Activated CD4-positive, alpha-beta T cell treated with anti-CD3 and anti-CD28 coated beads, Interleukin-2, amount 10 ng/mL, durations not matched to agents 7 days and 5 days (primary cell): ENCODE data around the gene MYO1G. TPM values are rescaled to one million over a fixed set of nuclear protein-coding genes. Genes with fewer than 3 reads are reported as not detected.

Experiments used
- CTCF ChIA-PET: fragments of 350-600 bp; sonication (Branson Sonifier 250); formaldehyde crosslinking; loops from one replicate; lab custom pipeline; 2021; ENCODE audit warnings: antibody characterized with exemption; lab: Charles Lee
- POLR2A ChIA-PET: fragments of 350-600 bp; sonication (Branson Sonifier 250); formaldehyde crosslinking; loops from one replicate; lab custom pipeline; 2021; ENCODE audit warnings: antibody characterized with exemption; lab: Charles Lee
- DNase-seq: peaks from one replicate; pipeline ENCODE4 v3.0.0-alpha.2; 2020
- H3K27ac Mint-ChIP-seq: one replicate; pipeline ENCODE4 v1.8.0; 2021; ENCODE audit warnings: mild to moderate bottlenecking, moderate library complexity, mixed read lengths
- H3K27me3 Mint-ChIP-seq: one replicate; pipeline ENCODE4 v1.8.0; 2021; ENCODE audit warnings: mixed read lengths
- H3K36me3 Mint-ChIP-seq: one replicate; pipeline ENCODE4 v1.8.0; 2021; ENCODE audit warnings: low read depth, mixed read lengths
- H3K4me1 Mint-ChIP-seq: one replicate; pipeline ENCODE4 v1.8.0; 2021; ENCODE audit warnings: mixed read lengths
- H3K4me3 Mint-ChIP-seq: one replicate; pipeline ENCODE4 v1.8.0; 2021; ENCODE audit warnings: mild to moderate bottlenecking, moderate library complexity, mixed read lengths
- H3K9me3 Mint-ChIP-seq: one replicate; pipeline ENCODE4 v1.8.0; 2021; ENCODE audit warnings: mixed read lengths
- total RNA-seq, 2 experiments: library from RNA; stranded (reverse); gene quantifications; one replicate each; pipeline ENCODE4 v1.2.3, GENCODE V29; 2021

The MYO1G gene
- total RNA-seq, 2 experiments from 2014 or later: 414 to 457 TPM

DNA sequence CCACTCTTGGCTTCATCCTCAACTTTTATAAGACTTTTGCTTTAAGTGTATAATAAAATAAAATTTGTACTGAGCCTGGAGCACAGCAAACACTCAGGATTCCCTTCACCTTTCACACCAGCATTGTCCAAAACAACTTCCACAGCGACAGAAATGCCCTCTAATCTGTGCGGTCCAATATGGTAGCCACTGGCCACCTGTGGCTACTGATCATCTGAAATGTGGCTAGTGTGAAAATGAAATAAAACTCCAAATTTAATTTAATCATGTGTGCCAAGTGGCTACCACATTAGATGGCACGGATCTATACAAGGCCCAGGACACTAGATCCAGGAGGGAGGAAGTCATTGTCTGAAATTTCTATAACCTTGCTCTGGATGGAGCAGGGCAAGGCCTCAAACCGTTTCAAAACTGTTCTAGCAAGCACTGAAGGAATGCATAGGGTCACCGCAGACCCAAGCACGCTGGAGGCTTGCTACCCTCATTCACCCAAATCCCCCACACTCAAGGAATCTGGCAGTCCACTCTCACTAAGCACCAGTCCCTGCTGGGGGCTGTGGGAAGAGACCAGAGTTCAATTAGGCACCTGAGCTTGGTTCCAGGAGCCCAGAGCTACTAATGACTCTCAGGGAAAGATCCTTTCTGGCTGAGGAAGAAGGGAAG, 6.3 kb upstream of the MYO1G start:
- Mint-ChIP-seq H3K9me3 (no peaks in the 10 kb centered on the region), H3K36me3 (peaks cover 58% of the 10 kb centered on the region), H3K4me1 (peaks cover 77% of the 10 kb centered on the region), H3K4me3 (peak overlapping the region; percentile 97), H3K27ac (peak overlapping the region; percentile 99), H3K27me3 (no peaks in the 10 kb centered on the region)
- no peak for DNase-seq
- CTCF ChIA-PET: interaction anchor here (0.6 to 1.0 kb wide), 3 partner anchors 9 to 243 kb away, joined by 3 read pairs; no protein-coding TSS in a partner anchor
- POLR2A ChIA-PET: no interaction called here

DNA sequence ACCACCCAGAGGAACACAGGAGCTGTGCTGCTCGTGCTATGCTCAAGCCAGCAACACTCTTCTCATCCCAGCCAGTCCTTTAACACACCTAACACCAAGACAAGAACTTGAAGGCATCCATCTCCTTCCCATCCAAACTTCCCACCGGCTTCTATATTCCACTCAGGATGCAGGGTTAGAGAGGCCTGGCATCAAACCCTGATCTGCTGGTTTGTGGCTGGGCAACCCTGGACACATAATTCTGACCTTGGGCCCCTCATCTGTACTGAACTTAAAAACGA, 5.6 kb upstream of the MYO1G start:
- ChIA-PET POLR2A (no interaction called here), CTCF (interaction anchor here (1.0 to 1.8 kb wide), 2 partner anchors 8 to 23 kb away, joined by 3 to 4 read pairs; no protein-coding TSS in a partner anchor)
- H3K9me3 Mint-ChIP-seq: no peaks in the 10 kb centered on the region
- H3K27me3 Mint-ChIP-seq: no peaks in the 10 kb centered on the region
- peak overlapping the region; percentile 99 for H3K27ac Mint-ChIP-seq
- H3K36me3 Mint-ChIP-seq: peaks cover 58% of the 10 kb centered on the region
- H3K4me1 Mint-ChIP-seq: peaks cover 84% of the 10 kb centered on the region
- peak overlapping the region; percentile 97 for H3K4me3 Mint-ChIP-seq
- no peak for DNase-seq

DNA sequence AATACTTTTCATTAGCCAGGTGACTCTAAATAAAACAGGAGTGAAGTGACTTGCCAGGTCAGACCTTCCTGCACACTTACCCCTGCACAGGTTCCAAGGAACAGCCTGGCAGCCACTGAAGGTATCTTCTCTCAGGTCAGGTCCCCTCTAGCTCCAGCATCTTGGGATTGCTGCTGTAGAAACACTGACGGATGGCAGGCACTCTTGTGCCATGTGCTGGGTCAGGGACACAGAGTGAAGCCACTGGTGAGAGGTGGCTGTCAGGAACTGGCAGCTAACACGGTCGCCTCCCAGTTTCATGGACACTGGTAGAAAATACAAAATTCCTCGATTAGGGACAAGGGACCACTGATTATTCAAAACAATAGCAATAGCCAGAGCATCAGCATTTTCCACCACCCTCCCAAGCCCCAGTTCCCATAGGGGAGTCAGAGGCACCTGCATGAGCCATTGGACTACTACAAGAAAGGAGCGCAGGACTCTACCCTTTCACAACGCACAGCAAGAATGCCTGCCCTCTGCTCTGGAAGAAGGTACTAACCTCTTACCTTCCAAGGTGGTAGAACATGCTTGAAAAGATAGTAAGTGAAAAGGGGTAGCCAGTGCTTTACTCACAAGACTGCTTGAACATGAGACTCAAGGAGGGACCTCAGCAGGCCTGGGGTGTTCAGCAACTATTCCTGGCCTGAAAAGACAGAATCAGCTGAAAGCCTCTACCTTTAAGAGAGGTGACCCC, 5.1 kb upstream of the MYO1G start:
- H3K4me3 Mint-ChIP-seq: peak overlapping the region; percentile 97
- no peaks in the 10 kb centered on the region for H3K27me3 Mint-ChIP-seq
- no peaks in the 10 kb centered on the region for H3K9me3 Mint-ChIP-seq
- DNase-seq: no peak
- CTCF ChIA-PET: interaction anchor here (0.7 to 3.3 kb wide), 5 partner anchors 9 to 29 kb away, joined by 3 to 15 read pairs (median 4); no protein-coding TSS in a partner anchor
- peak overlapping the region; percentile 99 for H3K27ac Mint-ChIP-seq
- POLR2A ChIA-PET: no interaction called here
- H3K4me1 Mint-ChIP-seq: peaks cover 84% of the 10 kb centered on the region
- peaks cover 58% of the 10 kb centered on the region for H3K36me3 Mint-ChIP-seq

DNA sequence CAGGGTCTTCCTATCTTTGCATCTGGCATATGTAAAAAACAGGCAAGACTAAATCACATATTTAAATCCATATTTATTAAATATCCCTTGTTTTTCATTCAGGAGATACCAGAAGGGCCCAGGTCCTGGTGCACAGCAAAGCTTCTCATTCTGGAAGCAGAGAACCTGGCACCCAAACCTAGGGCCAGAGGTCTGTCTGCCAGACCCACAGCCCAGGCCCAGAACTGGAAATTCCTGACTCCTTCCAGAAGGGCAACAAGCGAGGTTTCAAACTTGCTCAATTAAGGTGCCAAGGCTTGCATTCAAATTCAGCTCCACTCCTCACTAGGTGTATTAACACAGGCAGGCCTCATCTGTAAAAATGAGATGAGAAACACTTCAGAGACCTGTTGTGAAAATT, 4.2 kb upstream of the MYO1G start:
- Mint-ChIP-seq H3K27me3 (no peaks in the 10 kb centered on the region), H3K4me3 (peak overlapping the region; percentile 97), H3K27ac (peak overlapping the region; percentile 99), H3K36me3 (peaks cover 66% of the 10 kb centered on the region), H3K4me1 (peaks cover 78% of the 10 kb centered on the region), H3K9me3 (no peaks in the 10 kb centered on the region)
- CTCF ChIA-PET: interaction anchor here (1.8 to 3.3 kb wide), 4 partner anchors 10 to 28 kb away, joined by 4 to 16 read pairs (median 10); partner anchors contain the start of gene CCM2
- POLR2A ChIA-PET: interaction anchor here (1.3 kb wide), 1 partner anchor 10 kb away, joined by 5 read pairs; no protein-coding TSS in a partner anchor
- DNase-seq: no peak

DNA sequence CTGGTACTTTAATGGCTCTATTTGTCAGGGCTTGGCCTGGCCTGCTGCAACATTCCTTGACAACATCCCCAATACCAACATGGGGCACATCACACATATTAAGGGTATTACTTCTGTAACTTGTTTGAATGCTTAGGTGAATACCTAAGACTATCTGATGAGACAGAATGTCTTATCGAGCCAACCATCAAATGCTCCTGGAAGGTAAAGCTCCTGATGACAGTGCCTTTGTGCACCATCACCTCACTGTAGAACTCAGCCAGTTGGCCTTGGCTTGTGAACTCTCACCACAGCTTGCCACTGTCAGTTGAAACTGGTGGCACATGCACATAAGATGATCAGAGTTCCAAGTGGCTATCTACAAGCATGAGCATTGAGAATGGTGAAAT, 3.7 kb upstream of the MYO1G start:
- no peak overlapping the region for H3K4me3 Mint-ChIP-seq
- no peak for DNase-seq
- peaks cover 76% of the 10 kb centered on the region for H3K4me1 Mint-ChIP-seq
- no peaks in the 10 kb centered on the region for H3K27me3 Mint-ChIP-seq
- H3K27ac Mint-ChIP-seq: peak overlapping the region; percentile 99
- H3K36me3 Mint-ChIP-seq: peaks cover 70% of the 10 kb centered on the region
- ChIA-PET CTCF (interaction anchor here (1.8 to 3.3 kb wide), 4 partner anchors 9 to 27 kb away, joined by 4 to 16 read pairs (median 10); partner anchors contain the start of gene CCM2), POLR2A (interaction anchor here (0.6 to 1.3 kb wide), 2 partner anchors 9 to 54 kb away, joined by 3 to 5 read pairs; no protein-coding TSS in a partner anchor)
- no peaks in the 10 kb centered on the region for H3K9me3 Mint-ChIP-seq

DNA sequence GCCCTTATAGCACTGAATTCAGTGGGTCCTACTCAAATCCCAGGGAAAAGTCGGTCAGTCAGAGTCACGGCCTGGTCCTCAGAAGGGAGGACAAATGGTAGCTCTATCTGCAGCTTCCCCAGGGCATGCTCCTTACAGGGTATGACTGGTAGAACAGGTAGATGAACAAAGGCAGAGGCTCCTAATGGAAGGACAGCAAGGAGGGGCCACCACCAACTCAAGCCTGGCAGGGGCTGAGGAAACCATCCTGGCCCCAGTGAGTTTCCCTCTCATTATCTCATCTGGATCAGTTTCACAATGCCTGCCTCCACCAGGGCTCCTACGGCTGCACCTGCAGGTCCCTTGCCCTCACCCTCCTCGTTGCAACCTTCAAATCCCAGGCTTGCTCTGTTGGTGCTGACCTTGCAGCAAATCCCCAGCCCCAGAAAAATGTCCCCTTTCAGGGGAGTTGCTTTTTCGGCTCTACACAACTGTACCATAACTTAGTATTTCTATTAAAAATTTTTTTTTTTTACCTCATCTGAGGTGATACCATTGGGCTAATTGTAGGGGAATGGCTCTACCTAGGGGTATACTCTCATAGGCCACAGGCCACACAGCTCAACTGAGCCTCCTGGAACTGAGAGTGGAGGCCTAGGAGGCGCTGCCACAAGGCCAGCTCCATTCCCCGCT, 2.4 kb upstream of the MYO1G start:
- Mint-ChIP-seq H3K36me3 (peaks cover 82% of the 10 kb centered on the region), H3K9me3 (no peaks in the 10 kb centered on the region), H3K4me3 (peak overlapping the region; percentile 98), H3K4me1 (peaks cover 72% of the 10 kb centered on the region), H3K27ac (peak overlapping the region; percentile 95), H3K27me3 (no peaks in the 10 kb centered on the region)
- ChIA-PET CTCF (interaction anchor here (0.9 to 3.3 kb wide), 9 partner anchors 8 to 341 kb away, joined by 3 to 16 read pairs (median 4); partner anchors contain the start of gene CCM2), POLR2A (no interaction called here)
- no peak for DNase-seq

DNA sequence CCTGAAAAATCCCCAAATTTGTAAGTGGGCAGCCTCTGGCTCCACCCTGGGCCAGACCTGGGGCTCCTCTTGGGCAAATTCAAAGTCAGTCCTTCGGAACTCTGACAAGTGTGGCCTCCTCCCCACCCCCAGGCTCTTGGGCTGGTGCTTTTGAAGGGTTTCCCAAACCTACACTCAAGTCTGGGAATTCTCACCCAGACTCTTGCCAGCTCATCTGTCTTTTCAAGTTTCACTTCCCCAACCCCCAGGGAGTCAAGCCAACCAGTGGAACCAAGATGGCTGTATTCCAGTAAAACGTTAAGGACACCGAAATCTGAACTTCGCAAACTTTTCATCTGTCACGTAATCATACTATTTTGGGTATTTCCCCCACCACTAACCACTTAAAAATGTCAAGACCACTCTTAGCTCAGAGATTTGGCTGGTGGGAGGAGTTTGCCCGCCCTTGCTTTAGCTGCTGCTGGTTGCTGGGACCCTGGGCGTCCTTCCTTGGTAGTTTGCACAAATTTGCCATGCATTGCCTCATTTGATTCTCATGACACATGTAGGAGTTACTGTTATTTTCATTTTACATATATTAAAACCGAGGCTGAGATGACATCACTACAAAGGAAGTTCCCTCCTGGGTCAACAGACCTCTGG, 1.7 kb upstream of the MYO1G start:
- no peaks in the 10 kb centered on the region for H3K9me3 Mint-ChIP-seq
- peaks cover 77% of the 10 kb centered on the region for H3K4me1 Mint-ChIP-seq
- H3K27me3 Mint-ChIP-seq: no peaks in the 10 kb centered on the region
- DNase-seq: peak; percentile 47
- CTCF ChIA-PET: interaction anchor here (0.9 to 3.3 kb wide), 9 partner anchors 7 to 340 kb away, joined by 3 to 16 read pairs (median 4); partner anchors contain the start of gene CCM2
- peaks cover 82% of the 10 kb centered on the region for H3K36me3 Mint-ChIP-seq
- peak overlapping the region; percentile 98 for H3K4me3 Mint-ChIP-seq
- peak overlapping the region; percentile 95 for H3K27ac Mint-ChIP-seq
- POLR2A ChIA-PET: interaction anchor here (0.6 kb wide), 1 partner anchor 131 kb away, joined by 4 read pairs; the partner anchor contains the start of gene TBRG4

DNA sequence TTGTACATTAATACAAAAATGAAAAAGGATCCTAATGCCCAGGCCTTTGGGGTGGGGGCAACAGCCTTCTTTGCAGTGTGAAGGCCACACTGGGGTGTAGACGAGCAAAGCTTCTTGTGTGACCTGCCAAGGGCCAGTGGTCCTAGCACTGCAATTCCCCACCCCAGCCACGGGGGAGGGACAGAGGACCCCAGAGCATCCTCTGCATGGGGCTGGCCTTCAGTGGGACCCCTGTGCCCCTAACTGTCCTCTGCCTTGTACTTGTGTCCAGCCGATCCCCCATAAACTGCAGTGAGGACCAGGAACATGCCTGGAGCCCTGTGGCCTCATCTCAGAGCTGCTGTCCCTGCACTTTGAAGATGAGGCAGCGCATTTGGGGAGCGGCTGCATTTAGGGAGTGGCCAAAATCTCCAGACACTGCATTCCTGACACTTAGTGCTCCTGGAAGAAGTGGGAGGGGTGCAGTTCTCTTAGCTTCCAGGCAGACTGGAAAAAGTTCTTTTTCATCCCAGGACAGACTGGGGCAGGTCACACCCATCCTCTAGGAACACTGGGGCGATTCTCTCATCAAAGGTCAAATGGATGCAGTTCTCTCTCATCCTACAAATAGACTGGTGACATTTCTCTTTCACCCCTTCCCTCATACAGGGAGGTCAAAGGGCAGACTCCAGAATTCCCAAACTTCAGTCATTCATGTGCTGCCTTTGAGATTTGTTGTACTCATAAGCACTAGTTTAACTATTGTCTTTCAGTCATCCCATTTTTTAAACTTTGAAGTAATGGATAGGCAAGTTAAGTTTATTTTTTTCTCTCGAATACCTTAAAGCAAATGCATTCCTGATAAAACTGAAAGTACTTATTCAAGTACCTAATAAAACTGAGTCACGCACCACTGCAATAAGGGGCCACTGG, 922 bp upstream of the MYO1G start:
- Mint-ChIP-seq H3K27me3 (no peaks in the 10 kb centered on the region), H3K4me3 (peak overlapping the region; percentile 98), H3K9me3 (no peaks in the 10 kb centered on the region), H3K27ac (peak overlapping the region; percentile 95), H3K36me3 (peaks cover 81% of the 10 kb centered on the region), H3K4me1 (peaks cover 75% of the 10 kb centered on the region)
- CTCF ChIA-PET: interaction anchor here (1.0 to 1.7 kb wide), 11 partner anchors 9 to 156 kb away, joined by 3 to 5 read pairs (median 3); no protein-coding TSS in a partner anchor
- DNase-seq: no peak
- POLR2A ChIA-PET: interaction anchor here (0.6 kb wide), 1 partner anchor 132 kb away, joined by 4 read pairs; the partner anchor contains the start of gene TBRG4

DNA sequence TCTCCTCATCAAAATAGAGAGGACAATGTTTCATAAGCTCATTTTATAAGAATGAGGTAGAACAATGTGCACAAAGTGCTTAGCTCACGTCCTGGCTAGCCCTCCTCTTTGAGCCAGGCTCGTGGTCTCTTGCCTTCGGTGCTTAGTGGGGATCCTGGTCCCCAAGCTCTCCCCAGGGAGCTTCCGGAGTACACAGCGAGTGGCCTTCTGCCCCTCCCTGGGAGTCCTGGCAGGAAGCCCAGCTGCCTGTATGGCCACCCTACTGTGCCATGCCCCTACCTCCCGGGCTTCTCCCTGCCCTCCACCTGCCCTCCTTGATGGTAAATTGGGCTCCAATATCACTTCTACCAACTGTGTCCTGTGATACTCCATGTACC, 868 bp downstream of the MYO1G start:
- H3K4me1 Mint-ChIP-seq: peaks cover 70% of the 10 kb centered on the region
- H3K27ac Mint-ChIP-seq: peak overlapping the region; percentile 95
- H3K27me3 Mint-ChIP-seq: no peaks in the 10 kb centered on the region
- CTCF ChIA-PET: interaction anchor here (0.7 to 1.3 kb wide), 3 partner anchors 23 to 137 kb away, joined by 3 to 5 read pairs (median 4); no protein-coding TSS in a partner anchor
- H3K4me3 Mint-ChIP-seq: peak overlapping the region; percentile 98
- DNase-seq: no peak
- H3K9me3 Mint-ChIP-seq: no peaks in the 10 kb centered on the region
- POLR2A ChIA-PET: interaction anchor here (0.7 to 1.1 kb wide), 4 partner anchors 10 to 158 kb away, joined by 3 to 6 read pairs (median 4); no protein-coding TSS in a partner anchor
- peaks cover 75% of the 10 kb centered on the region for H3K36me3 Mint-ChIP-seq

DNA sequence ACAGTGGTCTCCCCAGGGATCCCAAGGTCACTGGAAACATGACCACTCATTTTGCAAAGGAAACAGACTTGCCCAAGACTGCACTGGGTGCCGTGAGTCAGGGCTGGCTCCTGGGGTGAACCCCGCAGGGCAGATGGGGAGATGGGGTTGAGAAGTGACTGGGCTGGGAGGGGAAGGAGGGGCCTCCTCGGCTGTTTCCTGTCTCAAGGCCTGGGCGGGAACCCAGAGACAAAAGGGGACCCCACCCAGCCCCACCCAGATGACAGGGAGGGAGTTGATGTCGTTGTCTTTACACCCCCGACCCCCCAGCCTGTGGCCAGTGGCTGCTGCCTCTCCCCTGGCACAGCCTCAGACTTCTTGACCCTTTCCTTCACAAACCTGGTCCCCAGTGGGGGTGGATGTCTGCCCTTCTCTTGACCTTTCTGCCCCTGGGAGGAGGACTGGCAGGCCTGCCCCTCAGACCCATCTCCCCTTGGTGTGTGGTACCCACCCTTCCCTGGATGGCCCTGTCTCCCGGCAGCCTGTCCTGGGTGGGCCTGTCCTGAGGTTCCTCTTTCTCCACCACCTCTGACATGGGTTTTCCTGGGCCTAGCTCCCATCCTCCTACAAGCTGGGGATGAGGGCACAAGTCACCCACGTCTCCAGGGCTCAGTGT, 1.4 kb downstream of the MYO1G start:
- Mint-ChIP-seq H3K4me1 (peaks cover 66% of the 10 kb centered on the region), H3K9me3 (no peaks in the 10 kb centered on the region), H3K36me3 (peaks cover 71% of the 10 kb centered on the region), H3K4me3 (peak overlapping the region; percentile 98), H3K27me3 (no peaks in the 10 kb centered on the region), H3K27ac (peak overlapping the region; percentile 95)
- DNase-seq: peak; percentile 82
- ChIA-PET POLR2A (interaction anchor here (0.7 to 1.1 kb wide), 4 partner anchors 10 to 159 kb away, joined by 3 to 6 read pairs (median 4); no protein-coding TSS in a partner anchor), CTCF (interaction anchor here (0.7 to 1.1 kb wide), 2 partner anchors 21 to 57 kb away, joined by 4 read pairs; no protein-coding TSS in a partner anchor)
